ENCODE results near the gene DDI1. TPM values are rescaled to one million over a fixed set of nuclear protein-coding genes. Genes with fewer than 3 reads are reported as not detected.

DDI1 gene
- total RNA-seq, 2 experiments from 2014 or later, result not detected

DNA sequence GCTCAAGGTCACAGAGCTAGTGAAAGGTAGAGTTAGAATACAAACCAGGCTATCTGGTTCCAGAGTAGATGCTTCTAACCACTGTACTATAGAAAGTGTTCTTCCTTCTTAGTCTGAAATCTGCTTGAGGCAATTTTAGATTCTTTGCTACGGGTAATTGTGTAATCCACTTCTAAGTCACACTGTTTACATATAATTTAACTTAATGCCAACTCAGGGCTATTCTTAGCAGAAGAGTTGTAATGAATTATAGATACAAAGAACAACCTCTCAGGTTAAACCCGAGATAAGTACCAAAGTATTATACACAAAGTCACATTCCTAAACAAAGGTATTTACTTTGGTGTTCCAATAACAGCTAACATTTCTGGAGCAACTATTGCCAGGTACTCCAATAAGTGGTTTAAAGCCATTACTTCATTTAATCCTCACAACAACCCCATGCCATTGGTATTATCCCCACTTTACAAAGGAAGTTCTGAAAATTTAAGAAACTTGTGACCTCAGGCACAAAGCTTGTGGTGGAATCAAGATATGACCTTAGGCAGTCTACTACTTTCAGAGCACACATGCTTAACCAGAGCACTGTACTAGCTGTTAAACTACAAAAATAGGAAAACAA, 31.1 kb upstream of the DDI1 start:
- no peak for DNase-seq
- Mint-ChIP-seq H3K36me3 (ENCODE audit: low read depth) (no peaks in the 10 kb centered on the region), H3K4me1 (ENCODE audit: low read depth) (no peaks in the 10 kb centered on the region), H3K27ac (no peak overlapping the region), H3K9me3 (no peaks in the 10 kb centered on the region), H3K27me3 (ENCODE audit: low read depth) (no peaks in the 10 kb centered on the region), H3K4me3 (no peak overlapping the region)
- intact Hi-C loops (cut with micrococcal nuclease), result no loop called here
- CTCF ChIA-PET, result no interaction called here

DNA sequence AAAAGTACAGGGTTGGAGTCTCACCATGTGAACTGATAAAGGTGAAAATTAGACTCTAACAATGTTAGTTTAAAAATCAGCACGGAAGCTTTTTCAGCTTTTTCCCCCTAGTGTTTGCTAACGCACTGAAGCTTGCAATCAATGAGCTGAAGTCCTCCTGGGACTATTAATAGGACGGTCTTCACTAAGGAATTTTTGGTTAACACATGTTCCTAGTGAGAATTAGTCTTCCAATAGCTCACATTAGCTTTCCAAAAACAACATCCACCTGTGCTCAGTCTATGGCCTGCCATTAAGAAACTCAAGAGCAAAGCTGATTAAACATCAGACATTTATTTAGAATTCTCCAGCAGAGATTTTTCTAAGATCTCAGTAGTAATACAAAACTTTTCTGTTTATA, 26.7 kb upstream of the DDI1 start:
- H3K27ac Mint-ChIP-seq, result no peak overlapping the region
- H3K4me1 Mint-ChIP-seq (ENCODE audit: low read depth), result no peaks in the 10 kb centered on the region
- CTCF ChIA-PET, result interaction anchor here (0.7 kb wide), 1 partner anchor 766 kb away, joined by 4 read pairs; no protein-coding TSS in a partner anchor
- no peak for DNase-seq
- H3K9me3 Mint-ChIP-seq, result no peaks in the 10 kb centered on the region
- intact Hi-C loops (cut with micrococcal nuclease), result no loop called here
- H3K36me3 Mint-ChIP-seq (ENCODE audit: low read depth), result no peaks in the 10 kb centered on the region
- no peak overlapping the region for H3K4me3 Mint-ChIP-seq
- H3K27me3 Mint-ChIP-seq (ENCODE audit: low read depth), result peaks cover 3% of the 10 kb centered on the region

DNA sequence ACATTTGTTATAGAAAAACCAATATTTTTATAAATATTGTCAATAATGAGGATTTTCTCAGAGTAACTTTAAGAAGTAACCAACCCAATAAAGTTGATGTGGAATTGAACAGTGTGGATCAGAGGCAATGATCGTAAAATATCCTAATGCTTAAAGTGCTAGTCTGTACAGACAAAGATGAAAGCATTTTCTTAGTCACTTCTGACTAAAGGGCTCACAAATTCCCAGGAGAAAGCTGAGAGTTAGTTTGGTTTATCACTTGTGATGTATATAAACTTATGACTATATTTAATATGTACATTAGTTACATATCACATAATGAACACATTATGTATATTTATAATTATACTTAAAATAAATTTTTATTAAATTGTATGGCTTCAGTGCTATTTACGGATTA, 25.4 kb upstream of the DDI1 start:
- H3K4me3 Mint-ChIP-seq, result no peak overlapping the region
- intact Hi-C loops (cut with micrococcal nuclease), result no loop called here

DNA sequence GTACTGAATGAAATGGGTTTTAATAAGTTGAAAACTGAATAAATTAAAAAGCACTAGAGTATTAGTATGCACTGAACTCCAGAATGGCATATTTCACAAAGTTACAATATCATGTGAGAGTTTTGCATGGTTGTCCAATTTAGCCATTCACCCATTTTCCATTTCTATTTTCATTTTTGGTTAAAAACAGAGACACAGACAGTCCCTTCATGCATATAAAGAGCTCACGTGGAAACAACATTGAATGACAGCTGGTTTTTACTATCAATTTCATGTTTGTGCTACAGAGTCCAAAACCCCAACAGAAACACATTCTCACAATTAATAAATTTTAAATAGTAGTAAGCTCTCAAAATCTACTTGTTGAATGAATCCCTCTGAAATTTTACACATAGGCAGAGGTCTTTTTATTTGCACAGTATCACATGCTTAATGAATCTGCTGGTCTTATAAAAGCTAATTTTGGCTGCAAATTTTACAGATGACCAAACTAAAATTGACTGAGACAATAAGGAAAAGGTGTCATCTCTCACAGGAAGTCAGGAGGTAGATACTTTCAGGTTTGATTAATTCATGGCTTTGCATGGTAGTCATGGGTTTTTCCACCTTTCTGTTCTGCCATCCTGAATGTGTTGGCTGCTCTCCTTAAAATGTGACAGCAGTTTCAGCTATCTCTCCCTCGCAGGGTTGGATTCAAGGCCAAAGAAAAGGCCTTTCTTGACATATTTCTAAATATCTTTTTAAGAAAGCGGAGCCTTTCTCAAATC, 20.6 kb upstream of the DDI1 start:
- CTCF ChIA-PET, result interaction anchor here (0.6 kb wide), 1 partner anchor 116 kb away, joined by 5 read pairs; no protein-coding TSS in a partner anchor
- Mint-ChIP-seq H3K27me3 (ENCODE audit: low read depth) (peaks cover 3% of the 10 kb centered on the region), H3K9me3 (no peaks in the 10 kb centered on the region), H3K36me3 (ENCODE audit: low read depth) (no peaks in the 10 kb centered on the region), H3K27ac (no peak overlapping the region), H3K4me1 (ENCODE audit: low read depth) (no peaks in the 10 kb centered on the region), H3K4me3 (no peak overlapping the region)
- no peak for DNase-seq
- intact Hi-C loops (cut with micrococcal nuclease), result no loop called here

More for the DNA sequence above, 25.4 kb upstream of the DDI1 start:
- CTCF ChIA-PET, result no interaction called here
- no peak overlapping the region for H3K27ac Mint-ChIP-seq
- no peaks in the 10 kb centered on the region for H3K4me1 Mint-ChIP-seq (ENCODE audit: low read depth)
- no peak for DNase-seq
- H3K9me3 Mint-ChIP-seq, result no peaks in the 10 kb centered on the region
- no peaks in the 10 kb centered on the region for H3K36me3 Mint-ChIP-seq (ENCODE audit: low read depth)
- peaks cover 3% of the 10 kb centered on the region for H3K27me3 Mint-ChIP-seq (ENCODE audit: low read depth)

DNA sequence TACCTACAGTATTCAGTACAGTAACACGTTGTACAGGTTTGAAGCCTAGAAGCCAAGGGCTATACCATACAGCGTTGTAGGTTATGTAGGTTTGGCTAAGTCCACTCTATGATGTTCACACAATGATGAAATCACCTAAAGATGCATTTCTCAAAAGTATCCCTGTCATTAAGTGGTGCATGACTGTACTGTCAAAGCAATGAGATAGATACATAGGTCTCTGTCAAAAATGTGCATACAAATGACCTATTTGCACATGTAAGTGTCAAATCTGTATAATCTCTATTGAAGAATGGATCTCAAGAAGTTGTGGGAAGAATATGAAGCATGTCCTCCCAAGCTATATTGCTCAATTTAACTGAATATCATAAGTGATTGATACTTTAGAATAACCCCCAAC, 11.9 kb upstream of the DDI1 start:
- Mint-ChIP-seq H3K9me3 (no peaks in the 10 kb centered on the region), H3K27ac (no peak overlapping the region)
- CTCF ChIA-PET, result interaction anchor here (0.7 kb wide), 1 partner anchor 332 kb away, joined by 3 read pairs; no protein-coding TSS in a partner anchor

DNA sequence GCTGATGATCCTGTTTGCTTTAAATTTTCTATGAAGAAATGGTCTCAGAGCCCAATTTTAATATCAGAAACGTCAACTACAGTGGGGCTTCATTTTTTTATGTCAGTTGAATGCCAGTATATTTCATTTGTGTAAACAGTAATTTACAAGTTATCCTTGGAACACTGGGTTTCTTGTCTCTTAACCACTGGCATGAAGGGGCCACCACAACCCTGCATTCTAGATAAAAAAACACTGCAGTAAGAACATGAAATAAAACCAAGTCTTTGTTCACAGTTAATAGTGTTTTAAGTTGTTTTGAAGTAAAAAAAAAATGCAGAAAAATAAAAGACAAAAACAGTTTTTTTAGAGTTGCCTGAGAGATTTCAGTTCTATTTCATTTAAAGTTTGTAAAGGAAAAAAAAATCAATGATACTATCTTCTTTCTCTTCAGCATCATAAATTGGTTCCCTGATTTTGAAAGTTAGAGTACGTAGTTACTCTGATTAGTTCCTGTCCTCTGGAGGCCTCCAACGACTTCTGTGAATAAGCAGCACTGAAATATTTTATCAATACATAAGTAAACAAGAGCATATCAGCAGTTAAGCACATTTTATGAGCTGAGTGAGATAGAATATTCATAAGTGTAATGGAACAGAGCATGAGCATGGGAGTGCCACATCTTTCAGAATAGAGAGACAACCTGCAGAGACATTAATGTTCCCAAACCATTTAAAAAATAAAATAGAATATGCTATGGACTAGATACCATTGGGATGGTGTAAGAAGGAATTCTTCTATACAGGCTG, 7.8 kb upstream of the DDI1 start:
- H3K36me3 Mint-ChIP-seq (ENCODE audit: low read depth), result no peaks in the 10 kb centered on the region
- H3K27me3 Mint-ChIP-seq (ENCODE audit: low read depth), result no peaks in the 10 kb centered on the region
- no peaks in the 10 kb centered on the region for H3K9me3 Mint-ChIP-seq
- no peak overlapping the region for H3K27ac Mint-ChIP-seq
- CTCF ChIA-PET, result no interaction called here
- H3K4me1 Mint-ChIP-seq (ENCODE audit: low read depth), result no peaks in the 10 kb centered on the region
- DNase-seq, result no peak
- no peak overlapping the region for H3K4me3 Mint-ChIP-seq
- intact Hi-C loops (cut with micrococcal nuclease), result no loop called here

More for the DNA sequence above, 11.9 kb upstream of the DDI1 start:
- Mint-ChIP-seq H3K27me3 (ENCODE audit: low read depth) (no peaks in the 10 kb centered on the region), H3K36me3 (ENCODE audit: low read depth) (no peaks in the 10 kb centered on the region), H3K4me3 (no peak overlapping the region), H3K4me1 (ENCODE audit: low read depth) (no peaks in the 10 kb centered on the region)
- DNase-seq, result no peak
- intact Hi-C loops (cut with micrococcal nuclease), result no loop called here

DNA sequence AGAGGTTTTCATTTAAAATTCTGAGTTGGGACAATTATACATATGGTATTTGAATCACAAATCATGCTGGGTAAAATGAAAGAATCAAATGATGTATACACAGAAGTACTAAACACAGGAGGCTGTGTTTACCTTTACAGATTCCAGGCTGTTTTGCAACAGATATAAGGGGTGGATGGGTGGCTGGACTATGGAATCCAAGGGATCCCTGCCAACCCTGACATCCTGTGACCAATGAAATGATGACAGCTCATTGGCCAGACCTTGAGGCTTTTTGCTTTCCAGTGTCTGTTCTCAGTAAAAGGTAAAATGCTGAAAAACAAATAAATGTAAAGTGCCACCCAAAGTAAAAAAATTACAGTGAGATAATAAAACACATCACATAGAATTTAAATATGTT, 3.3 kb upstream of the DDI1 start:
- intact Hi-C loops (cut with micrococcal nuclease), result no loop called here
- no peaks in the 10 kb centered on the region for H3K36me3 Mint-ChIP-seq (ENCODE audit: low read depth)
- no peaks in the 10 kb centered on the region for H3K27me3 Mint-ChIP-seq (ENCODE audit: low read depth)
- CTCF ChIA-PET, result no interaction called here
- no peaks in the 10 kb centered on the region for H3K4me1 Mint-ChIP-seq (ENCODE audit: low read depth)
- no peaks in the 10 kb centered on the region for H3K9me3 Mint-ChIP-seq
- no peak overlapping the region for H3K27ac Mint-ChIP-seq
- H3K4me3 Mint-ChIP-seq, result no peak overlapping the region
- DNase-seq, result no peak

DNA sequence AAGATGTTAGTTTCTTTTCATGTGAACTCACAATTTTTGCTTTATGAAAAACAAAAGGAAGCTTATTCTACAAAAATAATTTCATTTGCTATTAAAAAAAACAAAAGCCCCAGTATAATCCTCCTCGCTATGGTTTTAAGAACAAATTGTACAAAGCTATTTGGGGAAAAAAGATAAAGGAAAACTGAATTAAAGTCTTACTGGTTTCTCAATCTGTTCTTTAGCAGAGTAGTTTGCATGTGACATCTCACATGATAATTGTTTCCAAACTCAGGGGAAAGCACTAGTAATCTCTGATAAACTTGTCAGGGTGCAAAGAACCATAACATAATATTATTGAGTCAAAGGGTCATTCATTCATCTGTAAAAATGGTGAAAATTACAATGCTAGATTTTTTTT, 2.9 kb upstream of the DDI1 start:
- DNase-seq, result no peak
- Mint-ChIP-seq H3K4me3 (no peak overlapping the region), H3K27ac (no peak overlapping the region), H3K4me1 (ENCODE audit: low read depth) (no peaks in the 10 kb centered on the region), H3K36me3 (ENCODE audit: low read depth) (no peaks in the 10 kb centered on the region), H3K27me3 (ENCODE audit: low read depth) (no peaks in the 10 kb centered on the region), H3K9me3 (no peaks in the 10 kb centered on the region)
- intact Hi-C loops (cut with micrococcal nuclease), result no loop called here
- CTCF ChIA-PET, result no interaction called here

DNA sequence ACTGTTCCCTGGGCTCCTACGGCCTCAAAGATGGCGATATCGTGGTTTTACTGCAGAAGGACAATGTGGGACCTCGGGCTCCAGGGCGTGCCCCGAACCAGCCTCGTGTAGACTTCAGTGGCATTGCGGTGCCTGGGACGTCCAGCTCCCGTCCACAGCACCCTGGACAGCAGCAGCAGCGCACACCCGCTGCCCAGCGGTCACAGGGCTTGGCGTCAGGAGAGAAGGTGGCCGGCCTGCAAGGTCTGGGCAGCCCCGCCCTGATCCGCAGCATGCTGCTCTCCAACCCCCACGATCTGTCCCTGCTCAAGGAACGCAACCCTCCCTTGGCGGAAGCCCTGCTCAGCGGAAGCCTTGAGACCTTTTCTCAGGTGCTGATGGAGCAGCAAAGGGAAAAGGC, 555 bp downstream of the DDI1 start:
- Mint-ChIP-seq H3K36me3 (ENCODE audit: low read depth) (no peaks in the 10 kb centered on the region), H3K9me3 (no peaks in the 10 kb centered on the region), H3K27ac (no peak overlapping the region), H3K4me1 (ENCODE audit: low read depth) (no peaks in the 10 kb centered on the region), H3K27me3 (ENCODE audit: low read depth) (no peaks in the 10 kb centered on the region), H3K4me3 (no peak overlapping the region)
- intact Hi-C loops (cut with micrococcal nuclease), result no loop called here
- DNase-seq, result no peak
- CTCF ChIA-PET, result no interaction called here

DNA sequence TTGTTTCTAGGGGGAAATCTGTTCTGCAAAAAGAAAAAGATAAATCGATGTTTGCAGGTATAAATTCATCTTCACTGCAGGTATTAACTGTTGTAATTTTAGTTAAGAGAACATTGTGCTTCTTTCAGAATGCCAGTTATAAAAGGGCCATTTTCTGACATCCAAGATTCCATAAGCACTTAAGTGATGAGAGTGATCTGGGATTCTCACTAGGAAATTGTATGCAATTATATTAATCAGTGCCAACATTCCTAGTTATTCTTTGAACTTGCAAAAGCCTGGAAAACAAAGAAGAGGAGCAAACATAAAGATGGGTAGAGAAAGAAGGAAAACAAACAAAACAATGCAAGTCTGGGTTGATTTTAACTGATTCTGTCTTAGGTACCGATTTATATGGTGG, 5.4 kb downstream of the DDI1 start:
- DNase-seq, result no peak
- Mint-ChIP-seq H3K27me3 (ENCODE audit: low read depth) (no peaks in the 10 kb centered on the region), H3K4me3 (no peak overlapping the region), H3K4me1 (ENCODE audit: low read depth) (no peaks in the 10 kb centered on the region), H3K36me3 (ENCODE audit: low read depth) (no peaks in the 10 kb centered on the region), H3K27ac (no peak overlapping the region), H3K9me3 (peaks cover under 1% of the 10 kb centered on the region)
- CTCF ChIA-PET, result no interaction called here
- intact Hi-C loops (cut with micrococcal nuclease), result no loop called here

DNA sequence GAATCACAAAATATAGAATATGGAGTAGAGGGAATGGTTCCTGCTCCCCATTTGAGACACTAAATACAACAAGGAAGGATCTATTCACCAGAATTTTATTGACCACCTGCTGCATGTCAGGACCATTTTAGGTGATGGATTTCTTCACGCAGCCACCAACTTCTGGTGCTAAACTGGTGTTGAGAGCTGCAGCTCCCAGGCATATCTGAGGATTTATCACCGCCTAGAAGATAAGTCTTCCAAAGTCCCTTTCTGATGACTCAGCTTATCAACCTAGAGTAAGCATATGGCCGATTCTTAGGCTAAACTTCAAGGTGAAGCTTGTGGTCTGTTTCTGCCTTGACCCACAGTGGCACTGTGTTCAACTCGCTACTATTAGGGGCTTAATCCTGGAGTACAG, 6.7 kb downstream of the DDI1 start:
- CTCF ChIA-PET, result no interaction called here
- H3K9me3 Mint-ChIP-seq, result peaks cover 1% of the 10 kb centered on the region
- intact Hi-C loops (cut with micrococcal nuclease), result no loop called here
- H3K27me3 Mint-ChIP-seq (ENCODE audit: low read depth), result no peaks in the 10 kb centered on the region
- H3K4me1 Mint-ChIP-seq (ENCODE audit: low read depth), result no peaks in the 10 kb centered on the region
- no peak overlapping the region for H3K4me3 Mint-ChIP-seq
- H3K27ac Mint-ChIP-seq, result no peak overlapping the region
- no peaks in the 10 kb centered on the region for H3K36me3 Mint-ChIP-seq (ENCODE audit: low read depth)
- DNase-seq, result no peak

DNA sequence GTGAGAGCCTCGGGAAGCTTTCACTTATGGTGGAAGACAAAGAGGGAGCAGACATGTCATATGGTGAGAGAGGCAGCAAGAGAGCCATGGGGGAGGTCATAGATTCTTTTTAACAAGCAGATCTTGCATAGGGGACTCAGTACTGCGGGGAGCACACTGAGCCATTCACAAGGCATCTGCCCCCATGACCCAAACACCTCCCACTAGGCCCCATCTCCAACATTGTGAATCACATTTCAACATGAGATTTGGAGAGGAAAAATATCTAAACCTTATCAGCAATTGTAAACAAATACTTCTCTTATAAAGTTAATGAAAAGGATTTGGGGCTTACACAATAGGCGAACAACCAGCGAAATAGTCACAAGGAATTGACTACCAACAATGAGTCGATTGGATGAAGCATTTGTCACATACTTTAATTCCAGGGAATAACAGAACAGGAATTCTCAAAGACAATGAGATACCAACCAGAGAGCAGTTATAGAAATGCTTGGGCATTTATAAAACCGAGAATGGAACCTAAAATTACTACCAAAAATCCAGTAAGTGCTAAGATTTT, 7.3 kb downstream of the DDI1 start:
- Mint-ChIP-seq H3K4me1 (ENCODE audit: low read depth) (no peaks in the 10 kb centered on the region), H3K27ac (no peak overlapping the region), H3K27me3 (ENCODE audit: low read depth) (no peaks in the 10 kb centered on the region), H3K9me3 (peaks cover 1% of the 10 kb centered on the region), H3K4me3 (no peak overlapping the region), H3K36me3 (ENCODE audit: low read depth) (no peaks in the 10 kb centered on the region)
- CTCF ChIA-PET, result no interaction called here
- no peak for DNase-seq
- intact Hi-C loops (cut with micrococcal nuclease), result no loop called here
